GM18870 (cell line): ENCODE measurements around the gene VPS11.
"Not testable (repeated sequence)": the region's sequence is repeated elsewhere in the genome, so short reads cannot be mapped to it uniquely, and the experiment has no call there.

Source experiments
- ATAC-seq: cut with Tn5 transposase; IDR thresholded peaks from one replicate; pipeline ENCODE4 v1.9.1; 2021; ENCODE audit warnings: moderate library complexity; ENCODE audit not compliant: unreplicated experiment

Gene VPS11

DNA sequence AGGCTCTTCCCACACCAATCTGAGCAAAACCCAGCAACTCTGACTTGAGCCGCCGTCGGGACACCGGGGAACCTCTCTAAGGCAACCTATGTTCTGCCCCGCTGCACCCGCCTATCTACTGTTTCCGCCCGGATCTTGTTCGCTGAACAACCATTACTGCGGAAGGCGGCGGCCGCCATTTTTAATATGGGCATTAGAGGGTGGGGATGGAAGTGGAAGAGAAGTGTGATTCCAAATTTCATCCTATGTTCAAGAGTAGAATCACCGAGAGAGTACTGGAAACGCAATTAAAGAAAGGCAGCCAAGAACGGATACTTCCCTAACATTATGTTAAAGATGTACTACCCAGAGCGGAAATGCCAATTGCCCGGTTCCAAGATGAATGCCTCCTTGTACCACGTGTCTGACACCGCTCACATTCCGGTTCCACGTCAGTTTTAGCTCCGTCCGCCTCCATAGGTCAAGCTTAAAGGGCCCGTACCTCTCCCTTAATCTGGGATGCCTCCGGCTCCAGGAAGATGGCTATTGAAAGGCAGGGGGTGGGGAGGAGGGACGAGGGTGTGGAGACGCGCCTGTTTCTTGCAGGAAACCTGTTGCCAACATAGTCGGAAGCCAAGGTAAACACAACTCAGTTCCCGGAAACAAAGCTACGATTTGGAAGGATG is 34.3 kb downstream of the VPS11 start, which contains the start of gene DPAGT1:
TSS of gene DPAGT1 (minus strand) at position 95 of the 665 bp plus-strand sequence. CDS start 198 bp downstream, outside the sequence.
- ATAC-seq, result peak; percentile 76

DNA sequence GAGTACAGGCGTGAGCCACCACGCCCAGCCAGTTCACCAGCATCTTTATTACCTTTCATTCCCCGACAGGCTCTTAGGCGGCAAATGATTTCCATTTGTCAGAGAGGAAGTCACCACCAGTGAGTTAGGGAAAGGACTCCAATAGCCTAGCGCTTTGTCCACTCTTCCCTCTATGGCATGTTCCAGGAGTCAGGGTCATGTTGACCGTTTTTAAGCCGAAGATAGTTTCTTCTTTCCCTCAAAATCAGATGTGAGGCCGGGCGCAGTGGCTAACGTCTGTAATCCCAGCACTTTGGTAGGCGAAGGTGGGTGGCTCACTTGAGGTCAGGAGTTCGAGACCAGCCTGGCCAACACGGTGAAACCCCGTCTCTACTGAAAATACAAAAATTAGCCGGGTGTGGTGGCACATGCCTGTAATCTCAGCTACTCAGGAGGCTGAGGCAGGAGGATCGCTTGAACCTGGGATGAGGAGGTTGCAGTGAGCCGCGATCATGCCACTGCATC is 35.6 kb downstream of the VPS11 start:
- ATAC-seq, result not testable (repeated sequence)

DNA sequence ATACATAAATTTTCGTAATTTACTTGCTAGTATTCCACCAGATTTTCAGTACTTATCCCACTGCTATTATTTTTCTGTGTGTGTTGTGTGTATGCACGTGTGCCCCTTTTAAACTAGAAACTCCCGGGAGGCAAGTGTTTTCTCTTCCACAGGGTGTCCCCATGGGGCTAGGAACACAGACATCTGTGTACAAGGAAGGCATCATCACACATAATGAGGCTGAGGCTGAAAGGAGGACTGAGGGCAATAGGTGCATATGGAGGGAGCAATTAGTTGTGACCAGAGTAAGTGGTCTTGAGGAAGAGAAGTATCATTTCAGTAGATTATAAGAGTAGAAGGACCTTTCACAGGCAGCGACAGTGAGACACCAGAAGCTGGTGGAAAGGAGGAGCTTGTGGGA is 36.2 kb downstream of the VPS11 start:
- no peak for ATAC-seq

DNA sequence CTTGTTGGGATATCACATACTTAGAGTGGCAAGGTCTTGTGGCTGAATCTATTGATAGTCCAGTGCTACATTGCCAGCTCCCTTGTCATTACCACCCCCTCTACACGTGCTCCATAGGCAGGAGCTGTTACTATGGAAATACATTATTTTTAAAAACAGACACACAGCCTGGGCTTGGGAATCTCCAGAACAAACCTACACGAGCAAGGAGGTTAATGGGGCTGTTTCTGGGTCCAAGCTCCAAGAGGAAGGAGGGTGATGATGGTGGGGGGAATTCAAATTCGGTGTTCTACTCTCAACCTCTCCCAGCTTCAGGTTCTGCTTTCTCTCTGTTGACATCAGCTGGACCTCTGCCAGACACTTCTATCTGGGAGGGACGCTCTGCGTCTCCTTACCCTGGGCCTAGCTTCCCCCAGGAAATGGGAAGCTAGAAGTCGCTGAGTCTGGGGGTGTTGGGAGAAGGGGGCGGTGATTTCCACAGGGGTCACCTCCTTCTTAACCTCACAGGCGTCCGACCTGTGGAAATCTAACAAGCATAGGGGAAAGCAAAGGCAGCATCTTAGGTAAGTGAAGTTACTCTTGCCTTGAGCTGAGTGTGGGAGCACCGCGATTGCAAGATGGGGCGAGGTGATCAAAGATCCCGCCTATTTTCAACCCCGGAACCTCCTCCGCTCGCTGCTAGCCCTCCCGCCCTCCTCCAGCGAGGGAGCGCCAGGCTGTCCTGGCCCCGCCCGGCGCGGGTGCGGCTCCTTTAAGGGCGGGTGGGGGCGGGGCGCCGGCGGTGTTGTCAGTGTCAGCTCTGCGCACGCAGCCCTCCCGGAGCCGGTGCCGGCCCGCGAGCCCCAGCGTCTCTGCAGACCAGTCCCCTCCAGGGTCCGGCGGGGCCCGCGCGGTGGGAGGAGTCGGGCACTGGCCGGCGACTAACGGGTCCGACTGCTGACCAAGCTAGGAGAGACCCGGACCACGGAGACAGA is 39.2 kb downstream of the VPS11 start, which contains the start of gene C2CD2L:
TSS of gene C2CD2L (plus strand) at position 781 of the 974 bp plus-strand sequence. CDS start 398 bp downstream, outside the sequence.
- no peak for ATAC-seq

DNA sequence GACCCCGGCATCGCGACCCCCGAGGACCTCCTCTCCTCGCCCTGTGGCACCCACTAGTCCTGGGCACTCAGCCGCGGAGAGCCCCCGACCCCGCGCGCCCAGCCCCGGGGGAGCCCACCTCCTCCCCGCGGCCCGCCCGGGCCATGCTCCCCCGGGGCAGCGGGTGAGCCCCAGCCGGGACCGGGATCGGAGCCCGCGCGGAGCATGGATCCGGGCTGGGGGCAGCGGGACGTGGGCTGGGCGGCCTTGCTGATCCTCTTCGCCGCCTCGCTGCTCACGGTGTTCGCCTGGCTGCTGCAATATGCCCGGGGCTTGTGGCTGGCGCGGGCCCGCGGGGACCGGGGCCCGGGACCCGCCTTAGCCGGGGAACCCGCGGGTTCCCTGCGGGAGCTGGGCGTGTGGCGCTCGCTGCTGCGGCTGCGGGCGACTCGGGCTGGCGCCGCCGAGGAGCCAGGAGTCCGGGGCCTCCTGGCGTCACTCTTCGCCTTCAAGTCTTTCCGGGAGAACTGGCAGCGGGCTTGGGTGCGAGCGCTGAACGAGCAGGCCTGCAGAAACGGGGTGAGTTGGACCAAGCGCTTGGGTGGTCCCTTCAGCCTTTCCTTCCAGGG is 40.0 kb downstream of the VPS11 start:
- no peak for ATAC-seq

DNA sequence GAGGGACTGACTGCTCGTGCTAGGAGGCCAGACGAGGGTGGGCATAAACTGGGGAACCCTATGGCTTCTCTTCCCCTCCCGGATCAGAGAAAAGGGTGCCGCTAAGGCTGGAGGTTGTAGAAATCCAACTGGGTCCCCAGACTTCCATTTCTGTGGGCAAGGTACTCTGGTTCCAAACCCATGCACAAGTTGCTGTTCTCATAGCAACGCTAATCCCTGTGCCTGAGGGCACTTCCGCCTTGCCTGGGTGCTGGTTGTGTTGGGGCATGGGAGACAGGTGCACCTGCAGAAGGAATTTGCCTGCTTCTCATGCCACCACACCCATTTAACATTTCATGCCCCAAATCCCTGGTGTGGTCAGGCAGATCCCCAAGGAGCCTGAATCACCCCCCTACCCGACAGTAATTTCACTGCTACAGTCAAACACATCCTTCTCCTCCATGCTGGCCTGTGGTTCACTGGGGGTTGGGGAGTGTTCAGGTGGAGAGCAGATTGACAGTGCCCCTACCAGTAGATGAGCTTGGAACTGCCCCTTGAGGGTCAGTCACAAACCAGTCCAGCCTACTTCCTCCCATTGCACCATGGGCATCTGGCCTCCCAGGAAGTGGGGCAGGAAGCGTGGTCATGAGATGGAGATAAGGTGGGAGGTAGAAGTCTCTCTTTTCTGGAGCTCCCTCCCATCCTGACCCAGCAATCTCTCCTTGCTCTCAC is 40.7 kb downstream of the VPS11 start:
- ATAC-seq, result no peak

DNA sequence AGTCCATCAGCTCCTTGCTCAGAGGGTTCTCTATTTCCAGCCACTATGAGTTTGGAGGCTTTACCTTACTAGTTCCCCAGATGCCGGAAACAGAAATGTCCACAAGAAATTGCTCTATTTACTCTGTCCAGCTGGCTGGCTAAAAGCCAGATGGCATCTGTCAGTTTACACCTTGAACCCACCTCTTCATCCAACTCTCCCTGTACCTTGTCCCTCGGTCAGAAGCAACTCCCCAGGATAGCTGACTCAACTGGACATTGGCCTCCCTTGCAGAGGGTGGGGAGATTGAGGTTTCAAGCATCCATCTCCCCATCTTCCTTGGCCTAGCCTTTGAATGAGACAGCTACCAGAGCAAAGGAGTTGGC is 41.2 kb downstream of the VPS11 start:
- ATAC-seq, result no peak

DNA sequence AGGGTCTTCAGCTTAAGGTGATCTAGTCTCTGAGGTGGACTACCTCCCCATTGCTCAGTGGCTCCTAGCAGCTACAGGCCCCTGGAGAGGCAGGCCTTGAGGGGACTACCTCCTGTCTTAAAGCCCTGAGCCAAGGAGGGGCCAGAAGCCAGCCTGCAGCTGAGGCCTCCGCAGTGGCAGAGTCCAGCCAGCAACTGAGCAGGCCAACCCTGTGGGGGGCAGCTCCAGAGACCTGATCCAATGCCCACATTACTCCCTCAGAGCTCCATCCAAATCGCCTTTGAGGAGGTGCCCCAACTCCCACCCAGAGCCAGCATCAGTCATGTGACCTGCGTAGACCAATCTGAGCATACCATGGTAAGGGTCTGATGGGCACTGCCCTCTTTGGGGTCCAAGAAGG is 42.2 kb downstream of the VPS11 start:
- ATAC-seq, result no peak

DNA sequence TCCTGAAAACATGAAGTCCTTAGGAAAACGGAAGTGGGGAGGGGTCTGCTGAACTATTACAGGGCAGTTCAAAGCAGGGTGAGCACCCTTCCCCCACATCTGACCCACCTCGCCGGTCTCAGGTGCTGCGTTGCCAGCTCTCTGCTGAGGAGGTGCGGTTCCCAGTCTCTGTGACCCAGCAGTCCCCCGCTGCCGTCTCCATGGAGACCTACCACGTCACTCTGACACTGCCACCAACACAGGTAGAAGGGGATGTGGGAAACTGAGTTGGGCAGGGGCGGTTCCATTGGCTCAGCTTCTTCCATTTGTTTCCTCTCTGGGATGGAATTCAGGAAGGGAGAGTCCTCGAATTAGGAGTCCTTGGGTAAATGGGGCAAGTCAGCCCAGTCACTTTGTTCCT is 42.8 kb downstream of the VPS11 start:
- no peak for ATAC-seq

DNA sequence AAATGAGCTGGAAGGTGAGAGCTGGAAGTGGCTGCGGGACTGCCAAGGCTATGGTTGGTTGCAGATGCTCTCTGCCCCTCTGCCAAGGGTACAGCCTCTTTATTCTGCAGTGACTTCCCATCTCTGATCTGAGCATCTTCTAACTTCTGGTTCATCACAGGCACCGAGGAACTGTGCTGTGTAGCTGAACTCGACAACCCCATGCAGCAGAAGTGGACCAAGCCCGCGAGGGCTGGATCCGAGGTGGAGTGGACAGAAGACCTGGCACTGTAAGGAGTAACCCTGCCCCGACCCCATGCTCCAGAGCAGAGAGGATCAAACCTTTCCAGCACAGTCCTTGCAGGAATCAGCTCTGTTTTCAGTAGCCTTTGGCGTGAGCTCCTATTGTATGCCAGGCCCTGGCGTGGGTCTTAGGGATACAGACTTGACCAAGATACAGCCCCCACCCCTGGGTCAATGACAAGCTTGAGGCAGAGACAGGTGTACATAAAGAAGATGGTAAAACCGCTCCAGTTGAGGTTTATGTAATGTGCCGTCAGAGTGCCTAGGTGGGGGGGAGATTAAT is 43.8 kb downstream of the VPS11 start:
- ATAC-seq, result no peak

DNA sequence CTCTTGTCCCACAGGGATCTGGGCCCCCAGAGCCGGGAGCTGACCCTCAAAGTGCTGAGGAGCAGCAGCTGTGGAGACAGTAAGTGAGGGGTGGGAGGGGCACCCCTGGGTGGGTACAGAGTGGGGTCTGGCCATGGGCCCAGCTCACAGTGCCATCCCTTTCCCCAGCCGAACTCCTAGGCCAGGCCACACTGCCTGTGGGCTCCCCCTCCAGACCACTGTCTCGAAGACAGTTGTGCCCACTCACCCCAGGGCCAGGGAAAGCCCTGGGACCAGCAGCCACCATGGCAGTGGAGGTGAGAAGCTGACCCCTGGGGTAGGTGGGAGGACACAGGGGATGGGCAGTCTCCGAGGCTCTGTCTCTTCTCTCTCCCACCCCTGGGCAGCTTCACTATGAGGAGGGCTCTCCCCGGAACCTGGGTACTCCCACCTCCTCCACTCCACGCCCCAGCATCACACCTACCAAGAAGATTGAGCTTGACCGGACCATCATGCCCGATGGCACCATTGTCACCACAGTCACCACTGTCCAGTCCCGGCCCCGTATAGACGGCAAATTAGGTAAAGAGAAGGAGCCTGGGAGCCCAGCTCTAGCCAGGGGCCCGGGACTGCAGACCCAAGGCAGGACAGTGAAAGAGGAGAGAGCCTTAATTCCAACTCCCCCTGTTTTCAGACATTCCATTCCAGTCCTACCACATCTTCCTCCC is 44.8 kb downstream of the VPS11 start:
- no peak for ATAC-seq

DNA sequence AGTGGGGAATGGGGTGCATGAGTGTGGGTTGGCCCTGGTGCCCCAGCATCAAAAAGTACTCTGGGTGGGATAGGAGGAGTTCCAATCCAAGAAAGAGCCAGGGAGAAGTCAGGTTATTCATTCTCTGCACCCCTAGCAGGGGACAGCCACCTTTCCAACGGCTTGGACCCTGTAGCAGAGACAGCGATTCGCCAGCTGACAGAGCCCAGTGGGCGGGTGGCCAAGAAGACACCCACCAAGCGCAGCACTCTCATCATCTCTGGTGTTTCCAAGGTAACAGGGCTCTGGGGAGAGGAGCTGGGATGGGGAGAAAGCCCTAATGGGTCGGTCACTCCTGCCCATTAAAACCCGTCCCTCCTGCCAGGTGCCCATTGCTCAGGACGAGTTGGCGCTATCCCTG is 46.1 kb downstream of the VPS11 start:
- no peak for ATAC-seq

DNA sequence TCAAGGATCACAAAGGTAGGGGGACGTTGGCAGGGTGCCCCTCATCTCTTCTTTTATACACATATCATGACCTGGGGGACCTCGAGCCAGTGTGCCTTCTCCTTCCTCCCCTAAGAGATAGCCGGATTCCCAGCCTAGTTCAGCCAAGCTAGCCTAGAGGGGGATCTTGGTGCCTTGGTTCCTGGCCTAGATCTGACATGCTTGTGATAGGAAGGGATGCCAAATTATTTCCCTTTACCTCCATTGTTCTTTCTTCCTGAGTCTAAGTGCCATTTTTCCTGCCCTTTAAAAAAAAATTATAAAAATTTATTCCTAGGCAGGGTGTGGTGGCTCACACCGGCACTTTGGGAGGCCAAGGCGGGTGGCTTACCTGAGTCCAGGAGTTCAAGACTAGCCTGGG is 46.7 kb downstream of the VPS11 start:
- no peak for ATAC-seq

DNA sequence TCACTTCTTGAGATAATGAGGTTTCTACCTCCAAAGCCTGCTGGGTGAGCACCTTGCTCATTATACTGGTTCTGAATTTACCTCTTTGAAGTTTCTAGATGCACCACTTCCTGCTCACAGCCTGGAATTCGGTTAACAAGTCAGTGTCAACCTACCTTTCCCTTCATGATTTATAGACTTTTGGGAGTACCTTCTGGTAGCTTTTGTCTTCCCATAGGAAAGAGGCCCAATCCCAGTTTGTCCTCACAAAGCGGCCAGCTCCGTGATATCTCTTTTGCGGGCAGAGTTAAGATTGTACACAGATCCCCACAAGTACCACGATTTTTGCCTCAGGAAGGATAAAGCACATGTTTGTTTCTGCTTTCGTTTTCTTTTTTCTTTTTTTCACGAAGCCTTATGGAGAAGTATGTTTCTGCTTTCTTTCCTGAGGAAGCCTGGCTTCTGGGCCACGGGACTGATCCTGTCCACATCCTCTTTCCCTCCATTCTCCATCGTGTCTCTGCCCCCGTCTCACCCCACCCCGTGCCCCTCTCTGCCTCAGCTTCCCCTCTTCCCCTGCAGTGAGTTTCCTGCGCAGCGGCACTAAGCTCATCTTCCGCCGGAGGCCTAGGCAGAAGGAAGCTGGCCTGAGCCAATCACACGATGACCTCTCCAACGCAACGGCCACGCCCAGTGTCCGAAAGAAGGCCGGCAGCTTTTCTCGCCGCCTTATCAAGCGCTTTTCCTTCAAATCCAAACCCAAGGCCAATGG is 48.0 kb downstream of the VPS11 start:
- no peak for ATAC-seq

DNA sequence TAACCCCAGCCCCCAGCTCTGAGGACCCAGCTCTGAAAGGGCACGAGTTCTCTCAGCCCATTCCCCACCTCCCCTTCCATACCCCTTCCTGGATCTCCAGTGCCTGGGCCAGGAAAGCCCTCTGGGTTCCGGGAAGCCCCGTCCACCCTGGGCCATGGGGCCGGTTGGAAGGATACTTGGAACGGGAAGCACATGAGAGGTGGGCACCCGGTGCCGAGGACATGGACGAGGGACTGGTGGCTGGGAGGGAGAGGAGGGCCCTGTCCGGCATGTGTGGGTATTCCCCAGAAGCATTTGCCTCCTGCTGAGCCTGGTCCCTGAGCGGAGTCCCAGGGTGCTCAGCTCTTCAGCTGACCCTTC is 48.6 kb downstream of the VPS11 start:
- no peak for ATAC-seq

DNA sequence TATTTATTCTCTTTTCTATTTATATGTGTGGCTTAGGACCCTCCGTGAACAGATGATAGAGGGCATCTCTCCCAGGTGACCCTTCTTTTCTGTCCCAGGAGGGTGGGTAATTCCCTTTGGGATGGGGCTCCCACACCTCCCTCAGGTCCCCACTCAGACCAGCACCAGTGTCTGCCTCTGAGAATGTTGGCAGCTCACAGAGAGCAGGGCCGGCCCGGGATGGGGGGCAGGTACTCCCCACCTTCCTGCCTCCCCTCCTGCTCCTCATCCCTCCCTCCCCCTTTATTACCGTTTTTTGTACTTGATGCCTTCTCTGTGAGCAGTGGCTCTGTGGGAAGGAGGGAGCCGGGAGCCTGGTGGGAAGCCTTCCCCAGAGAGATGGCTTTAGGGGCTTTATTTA is 49.0 kb downstream of the VPS11 start:
- ATAC-seq, result no peak

DNA sequence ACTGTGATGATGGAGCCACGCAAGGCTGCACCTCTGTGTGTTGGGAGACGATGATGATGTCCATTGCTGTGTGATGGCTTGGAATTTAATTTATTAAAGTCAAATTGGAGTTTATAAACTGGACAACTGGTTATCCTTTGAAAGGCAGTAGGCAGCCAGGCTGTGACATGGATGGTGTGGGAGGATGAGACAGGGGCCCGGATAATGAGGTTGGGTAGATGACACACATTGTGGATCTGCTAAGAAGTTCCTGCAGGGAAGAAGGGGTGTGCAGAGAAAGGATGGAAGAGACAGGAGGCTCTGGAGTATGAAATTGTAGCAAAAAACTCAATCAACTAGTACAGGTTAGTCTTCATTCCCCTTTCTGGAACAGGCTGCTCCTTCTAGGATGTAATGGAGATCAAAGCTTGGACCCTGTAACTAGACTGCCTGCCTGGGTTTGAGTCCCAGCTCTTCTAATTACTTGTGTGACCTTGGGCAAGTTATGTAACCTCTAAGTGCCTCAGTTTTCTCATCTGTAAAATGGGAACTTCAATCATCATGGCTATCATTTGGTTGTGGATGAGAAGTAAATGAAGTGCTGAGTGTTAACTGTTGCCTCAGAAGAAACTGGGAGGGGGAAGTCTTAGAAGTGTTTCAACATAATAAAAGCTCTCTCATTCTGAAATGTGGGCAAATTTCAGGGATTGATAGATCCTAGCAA is 49.5 kb downstream of the VPS11 start:
- no peak for ATAC-seq

DNA sequence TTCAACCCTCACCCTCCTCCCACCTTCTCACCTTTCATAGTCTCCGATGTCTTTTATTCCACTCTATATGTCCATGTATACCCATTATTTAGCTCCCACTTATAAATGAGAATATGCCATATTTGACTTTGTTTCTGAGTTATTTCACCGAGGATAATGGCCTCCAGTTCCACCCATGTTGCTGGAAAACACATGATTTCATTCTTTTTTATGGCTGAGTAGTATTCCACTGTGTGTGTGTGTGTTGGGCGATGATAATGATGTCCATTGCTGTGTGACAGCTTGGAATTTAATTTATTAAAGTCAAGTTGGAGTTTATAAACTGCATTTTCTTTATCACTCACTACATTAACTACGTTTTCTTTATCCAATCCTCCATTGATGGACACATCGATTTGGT is 50.6 kb downstream of the VPS11 start:
- no peak for ATAC-seq

DNA sequence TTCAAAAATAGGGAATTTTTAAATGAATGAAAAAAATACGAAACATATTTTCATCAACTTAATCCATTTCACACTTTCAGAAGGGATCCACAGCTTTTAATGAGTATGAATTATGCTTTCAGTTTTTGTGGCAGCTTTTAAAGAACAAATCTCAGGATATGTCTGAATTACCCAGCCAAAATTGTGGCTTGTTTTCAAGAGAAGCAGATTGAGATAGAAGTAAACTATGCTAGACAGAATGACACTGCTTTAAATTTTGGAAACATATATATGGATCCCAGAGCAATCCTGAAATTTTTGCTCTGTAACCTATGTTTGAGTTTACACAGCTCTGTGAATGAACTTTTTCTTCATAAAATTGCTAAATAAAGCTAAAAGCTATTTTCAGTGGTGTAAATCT is 51.3 kb downstream of the VPS11 start:
- ATAC-seq, result no peak
